OCI-LY1 (cell line): Measurements from ENCODE around the gene TCEAL2.
"Not testable (repeated sequence)": the region's sequence is repeated elsewhere in the genome, so short reads cannot be mapped to it uniquely, and the experiment has no call there.

Experiments used
- H2AFZ ChIP-seq: fragments of 200-600 bp; sonication (generic), shearing (Covaris generic); 2 replicates; pipeline ENCODE4 v1.6.0; 2014; ENCODE audit warnings: antibody characterized with exemption, mild to moderate bottlenecking, low read length
- H3F3A ChIP-seq: fragments of 200-600 bp; sonication (generic), shearing (Covaris generic); 2 replicates; pipeline ENCODE4 v1.6.0; 2014; ENCODE audit warnings: mild to moderate bottlenecking, antibody characterized with exemption, low read length, moderate library complexity; ENCODE audit not compliant: insufficient read depth
- H3K27ac ChIP-seq: fragments of 200-600 bp; sonication (generic); 2 replicates; pipeline ENCODE4 v1.5.1; 2014; ENCODE audit warnings: low read length, mixed run types, mild to moderate bottlenecking, low read depth; ENCODE audit not compliant: poor library complexity, severe bottlenecking
- H3K27me3 ChIP-seq: fragments of 200-600 bp; sonication (generic); 2 replicates; pipeline ENCODE4 v1.6.0; 2014; ENCODE audit warnings: antibody characterized with exemption, mild to moderate bottlenecking, low read length, moderate library complexity; ENCODE audit not compliant: insufficient read depth
- H3K36me3 ChIP-seq: fragments of 200-600 bp; sonication (generic); 2 replicates; pipeline ENCODE4 v1.6.1; 2014; ENCODE audit warnings: mild to moderate bottlenecking, antibody characterized with exemption, low read length, moderate library complexity, mixed read lengths; ENCODE audit not compliant: insufficient read depth
- H3K4me1 ChIP-seq: fragments of 200-600 bp; sonication (generic); 2 replicates; pipeline ENCODE4 v1.5.1; 2014; ENCODE audit warnings: mild to moderate bottlenecking, low read length, moderate library complexity; ENCODE audit not compliant: insufficient read depth, severe bottlenecking
- H3K4me2 ChIP-seq: fragments of 200-600 bp; sonication (generic), shearing (Covaris generic); 2 replicates; pipeline ENCODE4 v1.6.1; 2014; ENCODE audit warnings: low read length
- H3K4me3 ChIP-seq: fragments of 200-600 bp; sonication (generic); 2 replicates; pipeline ENCODE4 v1.5.1; 2014; ENCODE audit warnings: low read length, low read depth, mild to moderate bottlenecking, mixed read lengths; ENCODE audit not compliant: poor library complexity, severe bottlenecking
- H3K79me2 ChIP-seq: fragments of 200-600 bp; shearing (Covaris generic); 2 replicates; pipeline ENCODE4 v1.6.1; 2016; ENCODE audit warnings: mixed run types, low read length, mixed read lengths; ENCODE audit not compliant: insufficient read depth
- H3K9ac ChIP-seq: fragments of 200-600 bp; sonication (generic), shearing (Covaris generic); 2 replicates; pipeline ENCODE4 v1.6.1; 2014; ENCODE audit warnings: mild to moderate bottlenecking, low read length, mixed read lengths
- H3K9me2 ChIP-seq: fragments of 200-600 bp; sonication (generic), shearing (Covaris generic); 2 replicates; pipeline ENCODE4 v1.6.1; 2014; ENCODE audit warnings: low read depth, mild to moderate bottlenecking, low read length, mixed read lengths
- H3K9me3 ChIP-seq: fragments of 200-600 bp; shearing (Covaris generic); 2 replicates; pipeline ENCODE4 v1.6.1; 2014; ENCODE audit warnings: low read length, mixed read lengths
- H4K20me1 ChIP-seq: fragments of 200-600 bp; sonication (generic), shearing (Covaris generic); 2 replicates; pipeline ENCODE4 v1.6.0; 2016; ENCODE audit warnings: mild to moderate bottlenecking, low read length; ENCODE audit not compliant: insufficient read depth
- CTCF ChIP-seq: fragments of 200-600 bp; sonication (generic), shearing (Covaris generic); IDR thresholded peaks from 2 replicates; pipeline ENCODE4 v1.5.1; 2017; ENCODE audit warnings: mild to moderate bottlenecking, antibody characterized with exemption, low read length, moderate library complexity, mixed read lengths
- EZH2 ChIP-seq: fragments of 200-600 bp; sonication (generic), shearing (Covaris generic); IDR thresholded peaks from 2 replicates; pipeline ENCODE4 v1.8.0; 2017; ENCODE audit warnings: borderline replicate concordance, mixed run types, mild to moderate bottlenecking, antibody characterized with exemption, low read length, moderate library complexity, mixed read lengths

Gene TCEAL2

DNA sequence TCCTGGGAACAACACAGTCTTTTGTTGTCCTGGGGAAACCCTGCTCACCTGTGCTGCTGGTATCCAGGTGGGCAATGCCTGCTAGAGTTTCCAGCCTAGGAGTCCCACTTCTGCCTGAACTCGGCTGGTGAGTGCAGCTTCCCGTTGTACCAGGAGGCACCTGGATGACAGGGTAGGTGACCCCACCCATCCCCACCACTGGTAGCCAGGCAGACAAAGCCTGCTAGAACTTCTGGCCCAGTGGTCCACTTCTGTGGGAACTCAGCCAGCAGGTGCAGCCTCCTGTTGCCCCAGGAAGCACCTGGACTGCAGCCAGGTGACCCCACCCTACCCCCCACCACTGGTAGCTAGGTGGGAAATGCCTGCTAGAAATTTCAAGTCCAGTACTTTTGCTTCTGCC is 9.7 kb upstream of the TCEAL2 start:
- Histone ChIP-seq H3K27ac (no peak overlapping the region), H3K36me3 (no peaks in the 10 kb centered on the region), H3K9me3 (no peaks in the 10 kb centered on the region), H3K4me3 (no peak overlapping the region), H4K20me1 (no peaks in the 10 kb centered on the region), H3K4me2 (no peak overlapping the region), H3K9ac (no peak overlapping the region), H3K79me2 (no peaks in the 10 kb centered on the region), H3F3A (no peaks in the 10 kb centered on the region), H2AFZ (no peak overlapping the region), H3K9me2 (no peaks in the 10 kb centered on the region), H3K27me3 (no peaks in the 10 kb centered on the region), H3K4me1 (no peaks in the 10 kb centered on the region)
- no peak for TF ChIP-seq EZH2

DNA sequence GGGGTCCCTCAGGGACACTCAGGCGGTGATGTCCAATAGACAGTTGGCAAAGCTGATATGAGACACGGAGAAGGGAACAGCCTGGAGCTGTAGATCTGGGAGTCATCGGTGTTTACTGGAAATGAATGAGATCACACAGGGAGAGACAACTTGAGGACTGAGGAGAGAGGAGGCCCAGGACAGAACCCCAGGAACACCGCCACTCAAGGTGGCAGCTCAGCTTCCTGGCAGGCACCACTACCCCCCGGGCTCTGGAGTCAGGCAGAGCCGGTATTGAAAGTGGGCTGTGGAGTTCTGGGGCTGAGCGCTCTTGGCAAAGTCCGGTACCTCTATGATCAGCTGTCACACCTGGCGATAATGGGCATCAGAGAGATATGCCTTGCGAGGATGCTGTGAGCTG is 465 bp upstream of the TCEAL2 start:
- not testable (repeated sequence) for H3F3A ChIP-seq, H3K4me1 ChIP-seq, H3K9ac ChIP-seq, H3K9me3 ChIP-seq, H3K36me3 ChIP-seq, H3K27me3 ChIP-seq, H4K20me1 ChIP-seq, H3K4me2 ChIP-seq, H3K79me2 ChIP-seq, H3K27ac ChIP-seq, H2AFZ ChIP-seq, H3K4me3 ChIP-seq, H3K9me2 ChIP-seq

DNA sequence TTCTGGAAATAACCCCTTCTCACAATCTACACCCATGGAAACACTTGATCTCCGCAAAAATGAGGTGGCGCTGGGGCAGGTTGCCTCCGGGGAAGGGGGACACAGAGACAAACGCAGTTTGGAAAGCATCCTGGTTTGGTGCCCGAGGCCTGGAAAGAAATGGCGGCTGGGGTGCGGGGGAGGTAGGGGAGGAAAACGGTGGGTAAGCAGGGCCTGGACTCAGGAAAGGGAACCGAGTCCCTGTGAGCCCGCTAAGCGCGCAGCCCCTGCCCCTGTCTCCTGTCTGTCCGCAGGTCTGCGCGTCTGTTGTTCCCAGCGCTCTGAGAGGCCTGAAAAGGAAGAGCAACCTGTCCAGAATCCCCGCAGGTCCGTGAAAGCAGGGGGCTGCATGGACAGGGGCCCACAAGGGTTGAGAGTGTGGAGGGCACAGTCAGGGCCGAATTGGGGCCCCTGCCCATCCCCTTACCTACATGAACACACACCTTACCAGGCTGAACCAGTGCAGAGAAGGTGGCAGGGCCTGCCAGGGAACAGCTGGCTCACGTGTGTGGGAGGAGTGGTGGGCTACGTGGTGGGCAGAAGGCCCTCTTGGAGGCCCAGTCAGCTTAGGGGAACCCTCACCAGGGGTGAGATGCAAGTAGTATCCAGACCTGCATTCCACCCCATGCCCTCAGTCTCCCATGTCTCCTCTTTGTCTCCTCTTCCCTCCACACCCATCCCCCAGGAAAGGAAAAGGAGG is 770 bp downstream of the TCEAL2 start:
- not testable (repeated sequence) for H2AFZ ChIP-seq, H3K4me2 ChIP-seq, H3K4me1 ChIP-seq, H3K9ac ChIP-seq, H3K4me3 ChIP-seq, H3F3A ChIP-seq, H3K27ac ChIP-seq, H3K27me3 ChIP-seq, H3K36me3 ChIP-seq, H3K9me3 ChIP-seq, H3K9me2 ChIP-seq, H3K79me2 ChIP-seq, H4K20me1 ChIP-seq

- Histone ChIP-seq H3K4me2 (no peak overlapping the region), H3K79me2 (no peaks in the 10 kb centered on the region), H3K27me3 (no peaks in the 10 kb centered on the region)
These were observed 1.4 kb downstream of the TCEAL2 start for GRCh38 chrX:102126863-102127262.

More at GRCh38 chrX:102126863-102127262, 1.4 kb downstream of the TCEAL2 start:
- H3K9me2 ChIP-seq: no peaks in the 10 kb centered on the region
- no peak overlapping the region for H3K9ac ChIP-seq
- no peaks in the 10 kb centered on the region for H3K4me1 ChIP-seq
- H3K27ac ChIP-seq: no peak overlapping the region
- H3K9me3 ChIP-seq: no peaks in the 10 kb centered on the region
- no peaks in the 10 kb centered on the region for H3F3A ChIP-seq
- no peaks in the 10 kb centered on the region for H3K36me3 ChIP-seq
- TF ChIP-seq EZH2 (no peak), CTCF (no peak)
- H3K4me3 ChIP-seq: no peak overlapping the region
- H4K20me1 ChIP-seq: no peaks in the 10 kb centered on the region
- H2AFZ ChIP-seq: no peak overlapping the region
